Hematopoietic multipotent progenitor cell treated with erythropoietin and hydrocortisone succinate and interleukin-3 and kit ligand, for 8 days (in vitro differentiated cells): ENCODE measurements around the gene ANKRD30BL.
"Not testable (repeated sequence)": the region's sequence is repeated elsewhere in the genome, so short reads cannot be mapped to it uniquely, and the experiment has no call there.

Source experiments
- DNase-seq: peaks from one replicate; pipeline ENCODE4 v3.0.0-alpha.2; 2015

The ANKRD30BL gene, protein sequence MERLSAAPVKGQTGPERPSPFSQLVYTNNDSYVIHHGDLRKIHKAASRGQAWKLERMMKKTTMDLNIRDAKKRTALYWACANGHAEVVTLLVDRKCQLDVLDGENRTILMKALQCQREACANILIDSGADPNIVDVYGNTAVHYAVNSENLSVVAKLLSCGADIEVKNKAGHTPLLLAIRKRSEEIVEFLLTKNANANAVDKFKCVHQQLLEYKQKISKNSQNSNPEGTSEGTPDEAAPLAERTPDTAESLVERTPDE

DNA sequence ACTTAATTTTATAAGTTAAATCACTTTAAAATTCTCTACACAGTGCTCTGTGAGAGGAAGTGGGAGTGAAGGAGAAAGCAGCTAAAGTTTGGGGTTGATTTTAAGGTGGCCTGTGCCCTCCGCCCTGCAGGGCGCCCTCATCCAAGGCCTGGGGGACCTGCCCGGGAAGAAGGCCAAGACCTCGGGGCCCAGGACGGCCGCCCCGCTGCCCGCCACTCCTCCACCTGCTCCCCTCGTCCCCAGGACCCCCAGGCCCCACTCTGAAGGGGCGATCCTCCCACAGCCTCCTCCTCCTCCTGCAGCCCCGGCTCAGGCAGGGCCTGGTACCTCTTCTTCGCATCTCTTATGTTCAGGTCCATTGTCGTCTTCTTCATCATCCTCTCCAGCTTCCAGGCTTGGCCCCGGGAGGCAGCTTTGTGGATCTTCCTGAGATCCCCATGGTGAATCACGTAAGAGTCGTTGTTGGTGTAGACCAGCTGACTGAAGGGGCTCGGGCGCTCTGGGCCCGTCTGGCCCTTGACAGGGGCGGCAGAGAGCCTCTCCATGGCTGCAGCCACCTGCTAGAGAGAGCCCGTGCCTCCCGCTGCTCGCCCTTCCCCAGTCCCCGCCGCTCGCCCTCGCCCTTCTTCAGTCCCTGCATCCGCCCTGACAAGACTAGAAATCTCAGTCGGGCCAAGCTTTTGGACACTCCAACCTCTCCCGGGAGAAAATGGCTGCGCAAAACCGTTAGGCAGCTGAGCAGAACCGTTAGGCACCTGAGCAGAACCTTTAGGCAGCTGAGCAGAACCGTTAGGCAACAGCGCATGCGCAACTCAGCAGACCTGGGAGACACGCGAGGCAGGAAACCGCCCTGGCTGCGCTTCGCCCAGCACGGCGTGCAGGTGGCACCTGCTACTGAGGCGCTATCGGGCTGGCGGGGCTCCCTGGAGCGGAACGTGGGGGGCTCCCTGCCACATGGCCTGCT, at the start of gene ANKRD30BL:
Gene ANKRD30BL (minus strand): TSS at position 792 of the 964 bp plus-strand sequence. CDS start 247 bp downstream, at position 545.
- not testable (repeated sequence) for DNase-seq

DNA sequence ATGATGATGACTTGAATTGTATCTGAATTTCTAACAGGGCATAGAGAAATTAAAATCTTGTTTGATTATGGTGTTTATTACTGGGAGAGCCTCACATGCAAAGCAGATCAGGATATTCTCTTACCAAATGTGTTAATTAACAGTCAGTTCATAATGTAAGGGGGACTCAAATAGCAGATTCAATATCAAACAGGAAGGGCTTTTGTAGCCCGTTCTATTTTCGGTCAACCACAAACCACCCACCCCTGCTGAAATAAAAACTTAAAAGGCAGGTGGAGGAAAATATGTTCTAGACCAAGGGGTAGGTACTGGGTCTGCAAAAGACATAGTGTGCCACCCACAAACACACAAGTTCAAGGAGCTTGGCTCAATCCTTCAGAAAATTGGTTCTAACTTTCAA, 41.1 kb upstream of the ANKRD30BL start:
- not testable (repeated sequence) for DNase-seq

DNA sequence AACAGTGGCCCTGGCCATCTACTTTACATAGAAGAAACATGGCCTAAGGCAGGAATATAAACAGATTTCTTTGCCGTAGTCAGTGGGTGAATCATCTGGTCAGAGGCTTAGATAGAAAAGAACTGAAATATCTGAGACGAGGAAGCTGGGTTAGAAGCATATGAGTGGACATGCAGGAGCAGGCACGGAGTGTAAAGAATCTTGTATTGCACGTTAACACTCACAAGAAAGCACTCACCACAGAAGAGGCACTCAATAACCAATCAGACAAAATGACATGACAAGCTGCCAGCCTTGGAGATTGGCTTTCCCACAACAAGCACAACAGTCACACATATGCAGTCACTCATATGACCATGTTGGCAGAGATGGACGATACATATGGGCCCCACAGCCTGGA, 31.1 kb upstream of the ANKRD30BL start:
- not testable (repeated sequence) for DNase-seq

DNA sequence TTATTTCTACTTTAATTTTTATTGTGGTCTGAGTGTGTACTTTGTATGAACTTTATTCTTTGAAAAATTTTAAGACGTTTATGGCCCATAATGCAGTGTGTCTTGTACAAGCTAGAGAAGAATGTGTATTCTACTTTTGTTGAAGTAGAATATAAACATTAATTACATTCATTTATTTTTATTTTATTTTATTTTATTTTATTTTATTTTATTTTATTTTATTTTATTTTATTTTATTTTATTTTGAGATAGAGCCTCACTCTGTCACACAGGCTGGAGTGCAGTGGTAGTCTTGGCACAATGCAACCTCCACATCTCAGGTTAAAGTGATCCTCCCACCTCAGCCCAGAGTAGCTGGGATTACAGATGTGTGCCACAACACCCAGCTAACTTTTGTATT, 5.3 kb upstream of the ANKRD30BL start:
- not testable (repeated sequence) for DNase-seq

DNA sequence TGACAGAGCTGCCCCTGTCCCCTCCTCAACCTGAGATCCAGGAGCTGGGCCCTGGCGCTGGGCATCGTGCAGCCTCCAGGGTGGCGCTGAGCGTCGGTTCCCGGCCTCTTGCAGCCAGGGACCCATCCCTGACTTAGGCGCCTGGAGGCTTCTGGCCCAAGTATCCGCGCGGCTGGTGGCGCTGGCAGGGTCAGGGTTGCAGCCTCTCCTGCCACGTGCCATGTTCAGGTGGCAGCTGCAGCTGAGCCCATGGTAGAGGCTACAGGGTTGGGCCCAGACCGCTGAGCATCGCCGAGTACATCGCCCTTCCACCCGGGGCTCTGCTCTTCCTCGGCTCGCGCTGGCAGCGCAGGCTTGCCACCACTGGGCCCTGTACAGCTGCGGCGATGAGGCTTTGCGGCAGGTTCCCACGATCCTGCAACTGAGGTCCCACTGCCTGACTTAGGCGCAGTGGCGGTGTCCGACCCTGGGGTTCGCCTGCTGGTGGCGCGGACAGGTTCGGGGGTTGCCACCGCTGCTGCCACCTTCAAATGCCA, 441 bp upstream of the ANKRD30BL start:
- DNase-seq, result not testable (repeated sequence)

DNA sequence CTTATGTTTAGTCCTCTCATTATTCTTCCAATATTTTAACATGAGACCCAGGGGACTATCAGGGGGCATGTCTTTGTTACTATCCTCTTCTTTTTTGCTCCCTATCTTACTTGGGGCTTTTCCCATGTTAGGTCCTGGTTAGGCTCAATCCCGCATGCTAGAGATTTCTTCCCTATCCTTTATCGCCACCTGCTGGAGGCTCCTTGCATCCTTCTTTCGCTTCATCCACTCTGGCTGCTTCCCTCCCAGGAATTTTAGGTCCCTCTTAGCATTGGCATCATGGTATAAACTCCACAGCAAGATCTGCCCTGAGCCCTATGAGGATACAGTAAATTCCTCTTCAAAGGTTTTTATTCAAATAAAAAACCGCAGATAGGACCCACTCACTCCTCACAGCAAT, 15.0 kb downstream of the ANKRD30BL start:
- DNase-seq, result peak; percentile 36
